Right forelimb (tissue), 1 donor: Measurements from ENCODE around the gene TCAF1.
A peak's percentile ranks its signal among the peaks of the same experiment; 100 is the strongest.

ENCODE experiments used
- DNase-seq: peaks from one replicate; pipeline ENCODE4 v3.0.0-alpha.2; 2018

Gene TCAF1

GRCh38 chr7:143901668-143902331 is at the start of gene TCAF1:
TCAF1 (minus strand) TSS chr7:143902176; CDS start chr7:143876608, 25,568 bp downstream.
- peak; percentile 97 for DNase-seq

- DNase-seq, result no peak
Measured at GRCh38 chr7:143948733-143949132, 46.8 kb upstream of the TCAF1 start.

GRCh38 chr7:143947111-143947510 is 45.1 kb upstream of the TCAF1 start:
- DNase-seq, result no peak

GRCh38 chr7:143945423-143945822 is 43.4 kb upstream of the TCAF1 start:
- no peak for DNase-seq

GRCh38 chr7:143938379-143939243 is 36.6 kb upstream of the TCAF1 start:
- no peak for DNase-seq

GRCh38 chr7:143936087-143937009 is 34.4 kb upstream of the TCAF1 start:
- DNase-seq, result no peak

- DNase-seq, result no peak
Measured at GRCh38 chr7:143934526-143935325, 32.8 kb upstream of the TCAF1 start, which contains the start of gene OR2F2. OR2F2 (plus strand) TSS chr7:143935233; CDS start chr7:143935233, 0 bp downstream.

GRCh38 chr7:143931739-143932138 is 29.8 kb upstream of the TCAF1 start:
- no peak for DNase-seq

GRCh38 chr7:143929224-143929920 is 27.4 kb upstream of the TCAF1 start:
- DNase-seq, result no peak

- DNase-seq, result no peak
Measured at GRCh38 chr7:143924851-143925250, 22.9 kb upstream of the TCAF1 start.

GRCh38 chr7:143914938-143915652 is 13.1 kb upstream of the TCAF1 start:
- no peak for DNase-seq

GRCh38 chr7:143913945-143914615 is 12.1 kb upstream of the TCAF1 start:
- DNase-seq, result no peak

GRCh38 chr7:143910473-143911248 is 8.7 kb upstream of the TCAF1 start:
- no peak for DNase-seq

- no peak for DNase-seq
Measured at GRCh38 chr7:143909863-143910262, 7.9 kb upstream of the TCAF1 start.

- no peak for DNase-seq
Measured at GRCh38 chr7:143908120-143908519, 6.1 kb upstream of the TCAF1 start.

- no peak for DNase-seq
Measured at GRCh38 chr7:143906895-143907294, 4.9 kb upstream of the TCAF1 start.

GRCh38 chr7:143906151-143906550 is 4.2 kb upstream of the TCAF1 start:
- DNase-seq, result no peak

GRCh38 chr7:143905509-143905908 is 3.5 kb upstream of the TCAF1 start:
- no peak for DNase-seq

- no peak for DNase-seq
Measured at GRCh38 chr7:143902332-143902899, 440 bp upstream of the TCAF1 start.
